NB4 (cell line): ENCODE results near the gene OR2L13.
"Not testable (repeated sequence)": the region's sequence is repeated elsewhere in the genome, so short reads cannot be mapped to it uniquely, and the experiment has no call there.

Source experiments
- DNase-seq: peaks from one replicate; pipeline ENCODE4 v3.0.0; 2010; ENCODE audit warnings: low read depth
- H3K4me3 ChIP-seq: one replicate; pipeline ENCODE4 v1.5.1; 2011; ENCODE audit warnings: mild to moderate bottlenecking, low read depth, low read length, moderate library complexity
- MAX ChIP-seq: IDR thresholded peaks from 2 replicates; pipeline ENCODE4 v1.6.1; 2011; ENCODE audit warnings: low read depth, low read length
- MYC ChIP-seq: IDR thresholded peaks from 2 replicates; pipeline ENCODE4 v1.6.1; 2011; ENCODE audit warnings: low read depth, low read length
- POLR2A ChIP-seq: IDR thresholded peaks from 2 replicates; pipeline ENCODE4 v1.6.1; 2011; ENCODE audit warnings: mild to moderate bottlenecking; ENCODE audit not compliant: insufficient read length; ENCODE audit errors: extremely low read depth
- TF ChIP-seq, protein P1 (sequence below): IDR thresholded peaks from one replicate; pipeline ENCODE4 v1.5.1; 2012; ENCODE audit warnings: low read depth, low read length

The OR2L13 gene

GRCh38 chr1:248065071-248065470, 29.9 kb upstream of the OR2L13 start:
- no peak overlapping the region for H3K4me3 ChIP-seq
- no peak for TF ChIP-seq POLR2A
- no peak for TF ChIP-seq MYC
- TF ChIP-seq MAX = no peak
- TF ChIP-seq, protein P1, sequence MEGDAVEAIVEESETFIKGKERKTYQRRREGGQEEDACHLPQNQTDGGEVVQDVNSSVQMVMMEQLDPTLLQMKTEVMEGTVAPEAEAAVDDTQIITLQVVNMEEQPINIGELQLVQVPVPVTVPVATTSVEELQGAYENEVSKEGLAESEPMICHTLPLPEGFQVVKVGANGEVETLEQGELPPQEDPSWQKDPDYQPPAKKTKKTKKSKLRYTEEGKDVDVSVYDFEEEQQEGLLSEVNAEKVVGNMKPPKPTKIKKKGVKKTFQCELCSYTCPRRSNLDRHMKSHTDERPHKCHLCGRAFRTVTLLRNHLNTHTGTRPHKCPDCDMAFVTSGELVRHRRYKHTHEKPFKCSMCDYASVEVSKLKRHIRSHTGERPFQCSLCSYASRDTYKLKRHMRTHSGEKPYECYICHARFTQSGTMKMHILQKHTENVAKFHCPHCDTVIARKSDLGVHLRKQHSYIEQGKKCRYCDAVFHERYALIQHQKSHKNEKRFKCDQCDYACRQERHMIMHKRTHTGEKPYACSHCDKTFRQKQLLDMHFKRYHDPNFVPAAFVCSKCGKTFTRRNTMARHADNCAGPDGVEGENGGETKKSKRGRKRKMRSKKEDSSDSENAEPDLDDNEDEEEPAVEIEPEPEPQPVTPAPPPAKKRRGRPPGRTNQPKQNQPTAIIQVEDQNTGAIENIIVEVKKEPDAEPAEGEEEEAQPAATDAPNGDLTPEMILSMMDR = no peak
- no peak for DNase-seq

DNA sequence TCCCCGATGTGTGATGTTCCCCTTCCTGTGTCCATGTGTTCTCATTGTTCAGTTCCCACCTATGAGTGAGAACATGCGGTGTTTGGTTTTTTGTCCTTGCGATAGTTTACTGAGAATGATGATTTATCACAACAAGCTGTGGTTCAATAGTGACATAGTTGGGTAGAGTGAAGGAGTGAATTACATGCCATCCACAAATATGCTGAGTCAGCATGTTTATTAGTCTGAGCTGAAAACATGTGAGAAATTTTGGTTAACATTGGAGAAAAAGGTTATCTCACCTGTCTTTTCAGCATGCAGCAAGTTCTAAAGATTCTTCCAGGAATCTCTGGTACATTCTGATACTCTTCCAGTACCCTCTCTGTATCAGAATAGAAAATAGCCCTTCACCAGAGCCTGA, 29.4 kb upstream of the OR2L13 start:
- TF ChIP-seq POLR2A (no peak), MYC (no peak), MAX (no peak)
- TF ChIP-seq, protein P1 = no peak
- no peak for DNase-seq
- no peak overlapping the region for H3K4me3 ChIP-seq

DNA sequence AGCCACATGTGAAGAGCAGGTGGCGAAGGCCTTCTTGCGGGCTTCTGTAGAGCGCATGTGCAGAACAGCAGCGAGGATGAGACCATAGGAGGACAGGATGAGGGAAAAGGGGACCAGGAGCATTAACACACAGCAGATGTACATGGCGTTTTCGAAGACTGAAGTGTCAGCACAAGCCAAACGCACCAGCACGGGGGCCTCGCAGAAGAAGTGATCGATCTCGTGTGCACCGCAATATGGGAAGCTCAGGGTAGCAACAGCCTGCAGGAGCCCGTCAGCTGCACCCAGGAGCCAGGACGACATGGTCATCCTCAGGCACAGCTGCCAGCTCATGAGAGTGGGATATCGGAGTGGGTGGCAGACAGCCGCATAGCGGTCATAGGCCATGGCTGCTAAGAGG, 11.1 kb upstream of the OR2L13 start:
- not testable (repeated sequence) for DNase-seq, H3K4me3 ChIP-seq

GRCh38 chr1:248098529-248098928, 3.5 kb downstream of the OR2L13 start:
- DNase-seq = no peak
- TF ChIP-seq MAX (no peak), MYC (no peak), POLR2A (no peak)
- TF ChIP-seq, protein P1 = no peak
- H3K4me3 ChIP-seq = no peak overlapping the region

DNA sequence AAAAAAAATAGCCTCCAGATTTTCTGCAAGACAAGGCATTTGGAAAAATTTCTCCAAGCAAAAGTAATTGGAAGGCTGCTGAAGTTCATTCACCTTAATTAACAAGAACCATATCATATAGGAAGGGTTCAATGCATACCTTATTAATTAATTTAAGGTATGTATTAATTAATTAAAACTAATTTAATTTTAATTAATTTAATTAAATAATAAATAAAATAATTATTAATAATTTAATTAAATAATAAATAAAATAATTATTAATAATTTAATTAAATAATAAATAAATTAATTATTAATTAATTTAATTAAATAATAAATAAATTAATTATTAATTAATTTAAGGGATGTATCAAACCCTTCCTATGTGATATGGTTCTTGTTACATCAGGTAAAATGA, 7.9 kb downstream of the OR2L13 start:
- DNase-seq = no peak
- TF ChIP-seq MAX (no peak), MYC (no peak), POLR2A (no peak)
- TF ChIP-seq, protein P1 = no peak
- H3K4me3 ChIP-seq = no peak overlapping the region

GRCh38 chr1:248111157-248111556, 16.2 kb downstream of the OR2L13 start:
- H3K4me3 ChIP-seq = no peak overlapping the region
- TF ChIP-seq MYC = no peak
- no peak for TF ChIP-seq POLR2A
- no peak for TF ChIP-seq MAX
- TF ChIP-seq, protein P1 = no peak
- DNase-seq = no peak
